HFFc6 (cell line): Measurements from ENCODE around the gene HCCS. TPM values are rescaled to one million over a fixed set of nuclear protein-coding genes. Genes with fewer than 3 reads are reported as not detected.

Experiments used
- DNase-seq: peaks from one replicate; pipeline ENCODE4 v3.0.0-alpha.2; 2018
- H3K27ac Mint-ChIP-seq: 2 replicates; pipeline ENCODE4 v1.8.0; 2020; ENCODE audit warnings: mild to moderate bottlenecking, mixed read lengths
- H3K27me3 Mint-ChIP-seq: 2 replicates; pipeline ENCODE4 v1.8.0; 2021; ENCODE audit warnings: mild to moderate bottlenecking, moderate library complexity, mixed read lengths; ENCODE audit not compliant: insufficient read depth
- H3K36me3 Mint-ChIP-seq: 2 replicates; pipeline ENCODE4 v1.8.0; 2021; ENCODE audit warnings: low read depth, mixed read lengths
- H3K4me1 Mint-ChIP-seq: 2 replicates; pipeline ENCODE4 v1.8.0; 2020; ENCODE audit warnings: low read depth, mixed read lengths
- H3K4me3 Mint-ChIP-seq: 2 replicates; pipeline ENCODE4 v1.8.0; 2020; ENCODE audit warnings: mild to moderate bottlenecking, moderate library complexity, mixed read lengths
- H3K9me3 Mint-ChIP-seq: 2 replicates; pipeline ENCODE4 v1.8.0; 2020; ENCODE audit warnings: mild to moderate bottlenecking, mixed read lengths
- CTCF ChIP-seq: fragments of 200-600 bp; sonication (generic); IDR thresholded peaks from 2 replicates; pipeline ENCODE4 v1.5.0; 2021; ENCODE audit warnings: antibody characterized with exemption, mild to moderate bottlenecking
- total RNA-seq, 6 experiments: library from RNA; stranded (reverse); fragmentation: NEBNext Ultra II Directional; extraction: Animal tissue kit (Norgen Biotek cat#: 25700); gene quantifications; 2 replicates in 1 of 6; 3 replicates in 5 of 6; pipeline ENCODE4 v1.2.3, GENCODE V29; 2021

HCCS gene
- total RNA-seq, 6 experiments from 2014 or later: 42.1 to 48.0 (median 44.8) TPM

GRCh38 chrX:11080741-11081305 is 30.3 kb upstream of the HCCS start:
- no peak overlapping the region for H3K4me3 Mint-ChIP-seq
- H3K4me1 Mint-ChIP-seq: peaks cover 14% of the 10 kb centered on the region
- no peaks in the 10 kb centered on the region for H3K27me3 Mint-ChIP-seq
- TF ChIP-seq CTCF: no peak
- DNase-seq: no peak
- no peak overlapping the region for H3K27ac Mint-ChIP-seq
- H3K9me3 Mint-ChIP-seq: no peaks in the 10 kb centered on the region
- no peaks in the 10 kb centered on the region for H3K36me3 Mint-ChIP-seq

GRCh38 chrX:11081511-11081910 is 29.6 kb upstream of the HCCS start:
- Mint-ChIP-seq H3K4me3 (no peak overlapping the region), H3K27ac (no peak overlapping the region), H3K4me1 (peaks cover 14% of the 10 kb centered on the region), H3K36me3 (no peaks in the 10 kb centered on the region), H3K27me3 (no peaks in the 10 kb centered on the region), H3K9me3 (no peaks in the 10 kb centered on the region)
- TF ChIP-seq CTCF: no peak
- DNase-seq: no peak

GRCh38 chrX:11085305-11085704 is 25.8 kb upstream of the HCCS start:
- Mint-ChIP-seq H3K4me1 (peaks cover 6% of the 10 kb centered on the region; the same call in 1 of the 2 replicates), H3K36me3 (peaks cover 6% of the 10 kb centered on the region; the same call in 1 of the 2 replicates), H3K27me3 (no peaks in the 10 kb centered on the region), H3K9me3 (peaks cover 8% of the 10 kb centered on the region), H3K4me3 (no peak overlapping the region), H3K27ac (no peak overlapping the region)
- no peak for DNase-seq
- TF ChIP-seq CTCF: no peak

- H3K27me3 Mint-ChIP-seq: no peaks in the 10 kb centered on the region
- peaks cover 14% of the 10 kb centered on the region for H3K9me3 Mint-ChIP-seq
- DNase-seq: no peak
- TF ChIP-seq CTCF: no peak
- no peak overlapping the region for H3K4me3 Mint-ChIP-seq
- H3K27ac Mint-ChIP-seq: no peak overlapping the region
- H3K36me3 Mint-ChIP-seq: peaks cover 13% of the 10 kb centered on the region; the same call in 1 of the 2 replicates
- no peaks in the 10 kb centered on the region for H3K4me1 Mint-ChIP-seq
Measured at GRCh38 chrX:11089802-11090201, 21.3 kb upstream of the HCCS start.

- no peak overlapping the region for H3K4me3 Mint-ChIP-seq
- H3K27me3 Mint-ChIP-seq: no peaks in the 10 kb centered on the region
- no peaks in the 10 kb centered on the region for H3K9me3 Mint-ChIP-seq
- no peak overlapping the region for H3K27ac Mint-ChIP-seq
- TF ChIP-seq CTCF: no peak
- H3K4me1 Mint-ChIP-seq: peaks cover 12% of the 10 kb centered on the region
- DNase-seq: no peak
- no peaks in the 10 kb centered on the region for H3K36me3 Mint-ChIP-seq
Measured at GRCh38 chrX:11097933-11098332, 13.2 kb upstream of the HCCS start.
